ENCODE measurements around the gene PDP2.

DNA sequence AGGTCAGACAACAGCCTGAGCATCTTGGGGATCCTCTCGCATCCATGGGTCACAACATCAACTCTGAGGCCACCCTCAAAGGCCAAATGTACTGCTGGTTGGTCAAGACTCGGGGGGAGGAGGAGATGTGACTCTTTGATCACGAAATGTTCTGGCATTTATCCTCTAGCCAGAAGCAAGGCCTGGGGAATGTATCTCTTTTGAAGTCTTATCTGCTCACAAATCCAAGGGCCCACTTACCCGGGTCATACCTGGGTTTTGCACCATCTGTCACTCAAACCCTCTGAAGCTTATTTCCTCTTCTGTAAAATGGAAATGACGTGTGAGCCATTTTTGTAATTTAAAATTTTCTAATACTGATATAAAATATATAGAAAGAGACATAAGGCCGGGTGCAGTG is 22.9 kb upstream of the PDP2 start:
- TF ChIP-seq POLR2A (IDR thresholded peaks at IDR 0.05) (no peak), CTCF (IDR thresholded peaks at IDR 0.05 in 4 of 5, conservative IDR thresholded peaks at IDR 0.05 in 1 of 5) (no peak)
